Superior temporal gyrus (tissue), 1 donor: ENCODE results near the gene TXNL1.
"Not testable (repeated sequence)": the region's sequence is repeated elsewhere in the genome, so short reads cannot be mapped to it uniquely, and the experiment has no call there.

Experiments used
- DNase-seq: peaks from one replicate; pipeline ENCODE4 v3.0.0-alpha.2; 2016; ENCODE audit errors: extremely low spot score

TXNL1 gene

GRCh38 chr18:56645415-56646016 lies 7.1 kb upstream of the TXNL1 start:
- DNase-seq: peak; percentile 59

GRCh38 chr18:56643381-56643780 lies 5.0 kb upstream of the TXNL1 start:
- DNase-seq: no peak

- no peak for DNase-seq
These were observed 3.4 kb upstream of the TXNL1 start for GRCh38 chr18:56641714-56642337.

GRCh38 chr18:56639571-56639970 lies 1.2 kb upstream of the TXNL1 start:
- no peak for DNase-seq

- DNase-seq: no peak
These were observed 651 bp upstream of the TXNL1 start for GRCh38 chr18:56639104-56639381.

GRCh38 chr18:56637711-56638231 lies 621 bp downstream of the TXNL1 start:
- DNase-seq: no peak

- DNase-seq: no peak
These were observed 1.2 kb downstream of the TXNL1 start for GRCh38 chr18:56637176-56637575.

GRCh38 chr18:56635007-56635406 lies 3.4 kb downstream of the TXNL1 start:
- DNase-seq: no peak

- no peak for DNase-seq
These were observed 6.0 kb downstream of the TXNL1 start for GRCh38 chr18:56632070-56633022.

GRCh38 chr18:56627991-56628390 lies 10.4 kb downstream of the TXNL1 start:
- no peak for DNase-seq

GRCh38 chr18:56615738-56616520 lies 22.5 kb downstream of the TXNL1 start:
- DNase-seq: no peak

- no peak for DNase-seq
These were observed 31.8 kb downstream of the TXNL1 start for GRCh38 chr18:56606618-56607017.

- DNase-seq: no peak
These were observed 40.0 kb downstream of the TXNL1 start for GRCh38 chr18:56598422-56598821.

GRCh38 chr18:56593906-56594305 lies 44.5 kb downstream of the TXNL1 start:
- DNase-seq: no peak

- DNase-seq: no peak
These were observed 58.4 kb downstream of the TXNL1 start for GRCh38 chr18:56580026-56580425.

GRCh38 chr18:56579451-56579850 lies 58.9 kb downstream of the TXNL1 start:
- DNase-seq: no peak

GRCh38 chr18:56576826-56577573 lies 61.4 kb downstream of the TXNL1 start:
- DNase-seq: no peak

- peak; percentile 92 for DNase-seq
These were observed 62.4 kb downstream of the TXNL1 start for GRCh38 chr18:56575819-56576663.

GRCh38 chr18:56574861-56575260 lies 63.5 kb downstream of the TXNL1 start:
- no peak for DNase-seq

GRCh38 chr18:56572267-56572666 lies 66.1 kb downstream of the TXNL1 start:
- DNase-seq: not testable (repeated sequence)
